Tongue (tissue), 2 donors: Measurements from ENCODE around the gene ATXN10. TPM values are rescaled to one million over a fixed set of nuclear protein-coding genes. Genes with fewer than 3 reads are reported as not detected.

Experiments
- DNase-seq: peaks from one replicate; pipeline ENCODE4 v3.0.0-alpha.2; 2015
- total RNA-seq: library from RNA; depleted of rRNA; stranded (reverse); fragments of >200 nt; gene quantifications from one replicate; pipeline ENCODE4 v1.2.3, GENCODE V29; 2014

The ATXN10 gene
- total RNA-seq, 1 donor from 2014 or later, result 185 TPM

DNA sequence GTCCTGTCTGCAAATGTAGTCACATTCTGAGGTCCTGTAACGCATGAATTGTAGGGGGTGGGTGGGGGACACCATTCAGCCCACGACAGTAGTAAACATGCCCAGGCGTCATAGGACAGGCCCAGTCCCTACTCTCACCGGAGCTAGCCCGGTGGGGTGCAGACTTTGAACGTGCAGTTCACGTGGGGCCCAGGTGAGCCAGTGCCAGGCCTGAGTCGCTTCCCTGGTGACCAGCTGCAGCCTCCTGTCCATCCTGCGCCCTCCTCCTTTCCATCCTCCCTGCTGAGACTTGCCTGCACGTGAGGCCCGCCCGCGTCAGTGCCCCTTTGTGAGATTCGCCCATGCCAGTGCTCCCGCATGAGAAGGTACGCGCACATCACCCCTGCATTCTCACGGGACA is 188.6 kb downstream of the ATXN10 start:
- no peak for DNase-seq

DNA sequence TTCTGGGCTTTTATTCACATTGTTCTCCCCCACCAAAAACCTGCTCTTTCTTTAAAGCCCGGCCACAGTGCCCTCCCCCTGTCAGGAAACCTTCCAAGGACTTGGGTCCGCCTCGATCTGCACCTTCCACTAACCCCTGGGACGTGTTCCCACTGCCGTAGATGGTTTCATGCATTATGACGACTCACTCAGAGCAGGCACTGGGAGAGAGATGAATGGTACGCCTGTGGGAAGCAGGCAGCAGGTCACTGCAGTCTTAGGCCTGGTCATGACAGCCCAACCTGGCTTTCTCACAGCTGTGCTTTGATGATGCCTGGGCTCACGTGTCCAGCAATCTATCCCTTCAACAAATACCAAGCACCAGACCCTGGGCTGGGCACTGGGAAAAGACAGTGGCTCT is 189.6 kb downstream of the ATXN10 start:
- DNase-seq, result no peak

DNA sequence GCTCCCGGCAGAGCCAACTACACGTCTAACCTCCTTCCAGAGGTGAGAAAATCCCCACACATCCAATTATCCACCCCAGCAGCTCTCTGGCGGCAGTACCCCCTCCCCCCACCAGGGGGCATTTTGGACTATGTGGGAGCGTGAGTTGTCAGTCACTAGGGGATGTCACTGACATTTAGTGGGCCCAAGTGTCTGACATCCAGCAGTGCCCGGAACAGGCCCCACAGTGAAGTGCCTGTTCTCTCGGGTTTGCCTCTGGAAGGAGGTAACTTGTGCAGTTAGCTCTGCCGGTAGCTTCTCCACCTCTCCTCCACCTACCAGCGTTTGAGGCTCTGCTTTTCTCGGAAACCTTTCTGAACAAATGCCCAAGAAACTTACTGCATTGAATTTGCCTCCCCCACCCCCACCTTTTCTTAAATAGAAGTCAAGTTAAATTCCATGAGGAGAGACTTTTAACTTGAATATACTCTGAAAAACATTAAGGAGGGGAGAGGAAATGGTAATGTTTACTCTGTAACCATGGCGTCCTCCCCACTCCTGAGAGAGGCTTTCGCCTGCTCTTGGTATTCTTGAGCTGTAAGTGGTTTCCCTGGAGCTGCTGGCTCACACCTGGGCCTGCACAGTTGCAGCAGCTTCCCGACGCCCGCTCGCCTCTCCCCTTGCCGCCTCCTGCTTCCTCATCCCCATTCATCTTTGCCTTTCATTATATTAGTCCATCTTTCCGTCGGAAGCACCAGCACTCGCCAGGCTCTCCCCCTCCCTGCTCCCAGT is 192.5 kb downstream of the ATXN10 start:
- peak; percentile 87 for DNase-seq

DNA sequence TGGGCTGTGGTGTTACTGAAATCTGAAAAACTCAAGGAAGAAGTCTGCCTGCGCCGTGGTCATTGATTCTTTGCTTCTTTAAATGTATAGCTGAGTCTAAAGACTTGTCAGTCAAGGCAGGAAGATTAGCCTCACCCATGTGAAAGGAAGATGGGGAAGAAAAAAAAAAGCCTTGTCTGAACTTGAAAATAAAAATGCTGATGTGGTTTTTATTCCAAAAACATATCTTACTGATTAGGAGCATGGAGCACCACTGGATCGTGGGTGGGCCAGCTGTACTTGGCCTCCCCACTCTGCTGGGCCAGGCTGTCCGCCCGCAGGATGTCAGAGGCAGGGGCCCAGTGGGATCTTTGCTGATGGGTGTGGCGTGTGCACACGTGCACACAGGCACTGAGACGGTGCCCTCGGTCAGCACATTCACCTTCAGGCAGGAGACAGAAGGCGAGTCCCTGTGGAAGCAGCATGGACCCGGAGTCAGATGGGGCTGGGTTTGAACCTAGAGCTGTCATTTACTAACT is 193.4 kb downstream of the ATXN10 start:
- DNase-seq, result peak; percentile 11

DNA sequence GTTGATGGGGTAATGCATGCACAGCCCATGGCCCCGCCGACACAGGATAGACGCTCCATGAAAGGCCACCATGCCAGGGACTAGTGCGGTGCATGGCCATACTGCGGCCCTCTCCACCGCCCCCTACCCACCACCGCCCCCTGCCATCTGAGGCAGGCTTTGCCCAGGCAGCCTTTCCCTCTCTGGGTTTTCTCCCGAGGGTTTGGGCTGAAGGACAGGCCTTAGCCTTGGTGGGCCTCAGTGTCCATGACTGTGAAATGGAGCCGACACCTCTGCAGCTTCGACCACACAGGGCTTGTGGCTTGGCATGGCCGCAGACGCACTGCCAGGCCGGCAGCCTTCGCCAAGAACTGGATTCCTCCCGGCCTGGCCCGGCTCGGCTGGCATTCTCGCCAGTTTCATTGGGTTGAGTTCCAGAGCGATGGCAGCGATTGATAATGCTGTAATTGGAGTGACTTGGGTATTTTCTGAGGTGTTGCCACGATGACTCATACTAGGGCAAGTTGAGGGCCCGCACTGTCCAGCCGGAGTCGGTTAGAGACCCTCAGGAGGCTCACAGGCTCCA is 194.0 kb downstream of the ATXN10 start:
- no peak for DNase-seq

DNA sequence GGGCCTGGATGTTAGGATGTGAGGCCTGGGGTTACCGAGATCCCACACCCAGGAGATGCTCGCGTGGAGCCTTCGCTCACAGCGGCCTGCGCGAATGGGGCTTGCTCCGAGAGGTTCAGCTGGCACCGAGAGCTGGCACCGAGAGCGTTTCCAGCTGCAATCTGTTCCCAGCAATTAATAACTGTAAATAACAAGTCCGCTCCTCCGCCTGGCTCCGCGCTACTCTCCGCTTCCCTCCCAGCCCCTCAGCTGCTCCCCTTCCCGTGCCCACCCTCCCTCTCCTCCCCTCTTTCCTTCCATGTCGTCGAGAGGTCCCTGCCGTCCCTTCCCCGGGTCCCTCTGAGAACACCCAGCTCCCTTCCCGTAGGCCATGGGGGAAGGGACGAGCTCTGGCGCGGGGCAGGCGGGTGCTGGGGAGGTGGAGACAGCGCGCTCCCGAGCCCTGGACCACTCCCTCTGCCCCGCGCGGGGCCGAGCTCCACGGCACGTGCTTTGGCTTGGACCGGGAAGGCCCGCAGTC is 194.6 kb downstream of the ATXN10 start:
- DNase-seq, result peak; percentile 52

DNA sequence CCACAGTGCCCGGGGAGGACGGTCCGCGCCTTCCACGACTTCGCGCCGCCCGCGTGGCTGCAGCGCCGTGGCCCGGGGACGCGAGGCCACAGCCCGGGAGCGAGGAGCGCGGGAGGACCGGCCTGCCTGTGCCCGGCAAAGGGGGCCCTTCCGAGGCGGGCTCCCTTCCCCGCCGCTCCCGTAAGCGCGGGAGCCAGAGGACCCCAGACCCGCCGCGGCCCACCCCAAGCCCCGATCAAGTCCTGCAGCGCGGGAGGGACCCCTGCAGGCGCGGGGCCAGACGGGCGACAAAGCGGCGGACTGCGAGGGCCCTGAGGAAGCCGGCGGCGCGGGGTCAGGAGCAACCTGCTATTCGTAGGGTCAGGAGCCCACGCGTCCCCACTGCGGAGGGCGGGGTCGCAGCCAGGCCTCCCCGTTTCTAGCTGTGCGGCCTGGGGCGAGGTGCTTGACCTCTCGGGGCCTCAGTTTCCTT is 195.0 kb downstream of the ATXN10 start:
- no peak for DNase-seq

DNA sequence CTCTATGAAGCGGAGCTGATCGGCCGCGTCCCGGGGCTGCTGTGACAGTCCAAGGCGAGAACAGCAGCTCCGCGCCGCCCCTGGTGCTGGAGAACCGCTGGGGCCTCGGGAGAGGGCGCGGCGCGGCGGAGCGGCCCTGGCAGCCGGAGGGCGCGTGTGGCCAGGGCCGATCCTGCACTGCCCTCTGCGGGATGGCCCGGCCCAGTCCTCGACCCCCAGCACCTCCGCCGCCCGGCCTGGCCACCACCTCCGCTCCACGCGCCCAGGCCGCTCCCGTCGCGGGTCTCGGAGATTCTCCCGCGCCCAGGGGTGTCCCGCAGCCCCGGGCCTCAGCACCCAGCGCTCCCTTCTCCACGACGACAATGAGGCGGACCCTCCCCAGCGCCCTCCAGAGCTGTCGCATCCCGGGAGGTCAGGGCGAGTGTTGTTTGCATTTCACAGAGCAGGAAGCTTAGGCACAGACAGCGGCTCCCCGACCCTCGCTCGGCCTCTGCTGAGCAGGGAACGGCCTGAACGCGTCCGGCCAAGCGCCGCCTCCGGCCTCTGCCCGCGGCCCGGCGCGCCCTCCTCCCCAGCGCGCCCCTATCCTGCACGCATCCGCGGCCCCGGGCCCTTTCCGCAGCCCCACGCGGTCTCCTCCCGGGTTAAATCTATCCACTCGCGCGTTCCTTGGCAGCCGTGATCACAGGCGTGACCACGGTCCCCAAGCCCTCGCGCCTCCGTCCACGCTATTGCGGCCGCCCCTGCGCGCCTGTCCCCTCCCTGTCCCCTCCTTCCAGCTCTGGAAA is 195.7 kb downstream of the ATXN10 start:
- DNase-seq, result peak; percentile 64

DNA sequence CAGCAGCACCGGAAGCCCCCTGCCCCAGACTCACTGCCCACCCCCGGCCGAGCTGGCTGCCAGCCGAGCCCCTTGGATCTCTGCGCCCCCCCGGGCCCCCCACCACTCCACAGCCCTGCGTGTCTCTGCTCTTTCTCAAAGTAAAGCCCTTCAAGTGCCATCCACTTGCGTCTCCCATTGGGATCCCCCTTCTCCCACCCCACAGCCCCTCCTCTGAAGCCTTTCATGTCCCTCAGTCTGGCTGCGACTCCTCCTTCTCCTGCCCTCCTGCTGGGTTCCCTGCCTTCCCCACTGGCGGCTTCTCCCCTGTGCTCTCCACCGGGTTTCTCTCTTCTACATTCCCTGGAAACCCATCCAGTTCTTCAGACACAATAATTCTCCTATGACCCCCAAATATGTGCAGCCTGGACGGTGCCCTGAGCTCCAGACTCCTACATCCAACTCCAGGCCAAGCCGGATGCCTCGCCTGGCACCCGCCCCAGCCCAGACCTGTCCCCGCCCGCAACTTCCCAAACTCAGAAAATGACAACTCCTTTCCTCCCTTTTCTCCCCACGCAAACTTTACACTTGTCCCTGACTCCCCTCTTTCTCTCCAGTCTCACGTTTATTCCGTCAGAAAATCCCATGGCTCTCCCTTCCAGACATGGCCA is 196.4 kb downstream of the ATXN10 start:
- no peak for DNase-seq

DNA sequence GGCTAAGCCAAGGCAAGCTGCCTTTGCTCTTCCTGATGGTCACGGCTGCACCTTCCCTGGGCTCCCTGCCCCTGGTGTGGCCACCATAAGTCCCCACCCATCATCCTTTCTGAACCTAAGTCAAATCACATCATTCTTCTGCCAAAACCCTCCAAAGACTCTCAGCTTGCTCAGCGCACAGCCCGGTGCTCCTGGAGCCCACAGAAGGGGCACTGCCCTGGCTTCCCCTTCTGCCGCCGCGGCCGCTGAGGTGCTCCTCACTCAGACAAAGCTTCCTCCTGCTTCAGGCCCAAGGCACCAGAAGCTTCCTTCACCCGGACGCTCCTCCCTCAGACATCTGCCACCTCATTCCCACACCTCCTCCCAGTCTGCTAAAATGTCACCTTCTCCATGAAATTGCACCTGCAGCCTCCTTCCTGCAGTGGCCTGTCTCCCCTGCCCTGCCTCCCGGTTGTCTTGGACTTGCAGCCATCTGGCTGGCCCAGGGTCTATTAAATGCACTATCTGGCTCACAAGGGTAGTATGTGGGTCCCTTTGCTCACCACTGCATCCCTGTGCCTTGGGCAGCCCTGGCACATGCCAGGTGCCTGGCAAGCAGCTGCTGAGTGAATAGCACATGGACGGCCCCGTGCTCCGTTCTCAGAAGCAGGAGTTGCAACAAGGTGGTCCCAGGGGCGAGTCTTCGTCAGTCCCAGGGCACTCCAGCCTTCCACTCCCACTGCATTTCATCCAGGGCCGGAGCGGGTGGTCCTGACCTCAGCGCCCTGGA is 197.1 kb downstream of the ATXN10 start:
- no peak for DNase-seq

DNA sequence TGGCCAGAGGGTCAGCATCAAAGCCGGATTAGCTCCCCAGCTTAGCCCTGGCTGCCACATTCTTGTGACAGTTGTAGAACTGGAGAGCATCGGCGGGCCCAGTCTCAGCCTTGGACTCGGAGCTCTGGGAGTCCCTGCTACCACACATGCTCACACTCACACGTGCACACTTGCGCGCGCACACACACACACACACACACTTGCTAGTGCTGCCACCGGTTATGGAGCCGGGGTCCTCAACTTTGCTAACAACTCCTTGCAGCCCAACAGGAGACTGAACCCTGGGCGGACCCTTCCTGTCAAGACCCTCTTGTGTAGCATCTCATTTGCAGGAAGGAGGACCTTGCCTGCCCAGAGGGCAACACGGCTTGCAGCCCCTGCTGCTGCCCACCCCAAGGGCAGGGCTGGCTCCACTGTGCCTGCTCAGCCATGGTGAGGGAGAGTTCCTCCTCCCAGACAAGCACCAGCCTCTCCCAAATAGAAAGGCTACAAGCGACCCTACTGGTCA is 197.8 kb downstream of the ATXN10 start:
- no peak for DNase-seq

DNA sequence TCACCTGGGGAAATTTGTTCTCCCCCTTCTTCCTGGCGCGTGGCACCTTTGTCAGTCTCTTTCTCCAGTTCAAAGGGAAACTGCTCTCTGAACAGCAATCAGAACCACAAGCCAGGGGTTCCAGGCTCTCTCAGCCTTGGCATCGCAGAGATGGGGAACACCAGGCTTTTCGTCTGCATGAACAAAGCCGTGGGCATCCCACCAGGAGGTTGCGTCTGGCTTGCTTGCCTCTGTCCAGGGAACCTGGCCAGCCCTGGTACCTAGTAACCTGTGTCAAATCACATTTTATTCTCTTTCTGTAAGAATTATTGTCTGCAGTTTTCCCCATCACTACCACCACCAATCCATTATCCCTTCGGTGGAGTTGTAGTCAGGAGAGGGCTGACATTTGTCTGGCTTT is 198.4 kb downstream of the ATXN10 start:
- DNase-seq, result no peak

DNA sequence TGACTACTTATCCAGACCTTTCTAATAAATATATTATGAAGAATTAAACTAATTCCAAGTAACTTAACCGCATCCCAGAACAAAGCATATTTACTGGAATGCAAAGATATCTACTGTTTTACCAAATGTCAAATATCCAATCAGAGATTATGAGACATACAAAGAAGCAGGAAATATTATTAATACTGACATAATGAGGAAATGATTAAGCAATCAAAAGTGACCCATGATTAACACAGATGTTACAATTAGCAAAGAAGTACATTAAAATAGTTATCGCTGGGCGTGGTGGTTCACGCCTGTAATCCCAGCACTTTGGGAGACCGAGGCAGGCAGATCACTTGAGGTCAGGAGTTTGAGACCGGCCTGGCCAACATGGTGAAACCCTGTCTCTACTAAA is 200.1 kb downstream of the ATXN10 start:
- DNase-seq, result no peak

DNA sequence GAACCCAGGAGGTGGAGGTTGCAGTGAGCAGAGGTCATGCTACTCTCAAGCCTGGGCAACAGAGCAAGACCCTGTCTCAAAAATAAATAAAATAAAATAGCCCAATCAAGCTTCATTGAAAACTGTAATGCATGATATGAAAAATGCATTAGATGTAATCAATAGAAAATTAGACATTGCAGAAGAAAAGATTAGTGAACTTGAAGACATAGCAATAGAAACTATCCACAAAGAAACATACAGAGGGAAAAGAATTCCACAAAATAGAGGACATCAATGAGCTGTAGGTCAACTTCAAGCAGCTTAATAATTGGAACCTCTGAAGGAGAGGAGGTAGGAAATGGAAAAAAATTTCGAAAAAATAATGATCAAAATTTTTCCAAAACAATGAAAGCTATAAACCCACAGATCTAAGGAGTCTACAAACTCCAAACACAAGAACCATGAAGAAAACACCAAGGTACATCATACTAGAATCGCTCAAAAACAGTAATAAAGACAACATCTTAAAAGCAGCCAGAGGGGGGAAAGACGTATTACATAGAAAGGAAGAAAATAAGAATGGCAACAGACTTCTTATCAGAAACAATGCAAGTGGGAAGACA is 201.1 kb downstream of the ATXN10 start:
- DNase-seq, result no peak

DNA sequence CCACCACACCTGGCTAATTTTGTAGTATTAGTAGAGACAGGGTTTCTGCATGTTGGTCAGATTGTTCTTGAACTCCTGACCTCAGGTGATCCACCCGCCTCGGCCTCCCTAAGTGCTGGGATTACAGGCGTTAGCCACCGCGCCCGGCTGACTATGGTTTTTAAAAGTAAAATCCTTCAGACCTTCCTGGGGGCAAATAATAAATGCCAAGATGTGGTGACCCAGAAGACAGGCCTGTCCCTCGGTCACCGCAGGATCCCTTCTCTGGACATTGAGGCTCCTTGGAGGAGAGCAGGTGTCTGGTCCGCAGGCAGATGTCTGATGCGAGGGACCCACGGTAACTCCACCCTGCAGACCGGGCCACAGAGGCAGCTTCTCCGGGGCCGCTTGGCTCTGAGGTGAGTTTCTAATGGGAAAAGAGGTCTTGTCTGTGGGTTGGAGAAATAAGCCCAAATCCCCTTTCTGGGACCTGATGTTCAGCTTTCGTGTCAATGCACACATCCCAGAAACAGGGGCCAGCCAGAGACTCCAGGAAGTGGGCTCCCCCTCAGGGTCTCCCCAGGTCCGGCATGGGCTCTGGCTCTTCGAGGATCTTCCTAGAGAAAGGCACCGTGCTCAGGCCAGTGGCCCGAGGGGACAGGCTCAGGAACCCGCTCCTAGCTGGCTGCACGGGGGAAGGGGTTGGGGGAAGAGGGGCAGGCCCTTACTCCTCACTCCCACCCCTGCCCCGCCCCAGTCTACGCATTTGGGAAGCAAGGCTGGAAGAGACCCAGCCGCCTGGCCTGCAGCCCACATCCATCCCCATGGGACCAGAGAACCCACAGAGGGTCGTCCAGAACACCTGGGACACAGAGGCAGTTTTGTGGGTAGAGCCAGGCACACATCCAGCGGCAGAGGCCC is 204.8 kb downstream of the ATXN10 start:
- DNase-seq, result no peak

DNA sequence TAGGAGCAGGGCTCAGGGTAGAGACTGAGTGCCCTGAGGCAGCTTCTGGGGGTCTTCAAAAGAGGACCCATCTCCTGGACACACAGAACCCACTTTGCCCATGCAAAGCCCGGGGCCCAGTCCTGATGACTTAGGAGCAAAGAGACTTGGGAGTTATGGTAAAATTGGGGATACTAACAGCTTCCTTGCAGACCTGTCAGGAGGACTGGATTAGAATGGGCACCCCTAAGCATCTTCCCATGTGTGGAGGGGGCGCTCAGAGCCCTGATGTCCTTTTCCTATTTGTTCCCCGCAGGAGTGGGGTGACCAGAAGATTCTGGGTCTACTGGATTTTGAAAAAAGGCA is 205.4 kb downstream of the ATXN10 start:
- DNase-seq, result no peak

DNA sequence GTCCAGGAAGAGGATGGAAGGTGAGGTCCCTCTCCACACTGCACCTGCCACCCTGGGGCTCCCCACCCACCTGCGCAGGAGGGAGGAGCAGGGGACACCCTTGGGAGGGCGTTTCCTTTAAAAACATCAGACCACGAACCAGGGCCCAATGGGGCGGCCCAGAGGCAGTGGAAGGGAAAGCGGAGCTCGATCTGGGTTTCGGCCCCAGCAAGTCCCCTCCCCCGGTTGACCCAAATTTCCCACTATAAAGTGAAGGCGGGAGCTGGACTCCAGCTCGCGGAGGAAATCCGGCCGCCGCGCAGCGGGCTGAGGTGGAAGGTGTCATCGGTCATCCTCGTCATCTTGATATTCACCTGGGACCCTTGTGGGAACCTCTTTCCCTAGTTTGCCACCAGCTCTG is 206.0 kb downstream of the ATXN10 start:
- DNase-seq, result no peak

DNA sequence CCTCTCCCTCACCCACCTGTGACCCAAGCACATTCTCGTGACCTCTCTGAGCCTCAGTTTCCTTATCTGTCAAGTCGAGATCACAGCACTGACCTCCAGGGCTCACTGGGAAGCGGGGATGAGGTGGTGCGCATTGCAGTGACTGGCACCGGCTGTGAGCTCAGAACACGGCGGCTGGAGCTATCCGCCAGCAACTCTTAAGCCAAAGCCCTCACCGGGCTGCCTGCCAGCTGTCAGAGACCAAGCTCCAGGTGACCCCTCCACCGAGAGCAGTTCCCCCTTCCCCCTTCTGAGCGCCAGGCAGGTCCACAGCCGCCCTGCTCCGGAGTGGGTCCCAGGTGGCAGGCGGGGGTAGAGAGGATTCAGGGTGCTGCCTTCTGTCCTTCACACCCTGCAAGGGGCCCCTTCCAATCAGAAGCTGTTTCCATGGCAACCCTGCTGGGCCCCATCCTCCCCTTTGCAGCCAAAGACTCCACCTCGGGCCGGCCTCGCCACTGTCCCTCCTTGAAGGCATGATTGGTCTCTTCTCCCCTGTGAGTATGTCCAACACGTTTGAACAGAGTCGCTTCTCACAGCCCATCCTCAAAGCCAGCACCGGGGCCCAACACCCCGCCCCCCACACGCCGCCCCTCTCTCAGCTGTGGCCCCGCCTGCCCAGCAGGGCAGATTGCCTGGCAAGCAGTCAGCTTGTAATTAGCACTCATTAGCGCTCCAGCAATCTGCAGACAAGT is 206.6 kb downstream of the ATXN10 start:
- no peak for DNase-seq

DNA sequence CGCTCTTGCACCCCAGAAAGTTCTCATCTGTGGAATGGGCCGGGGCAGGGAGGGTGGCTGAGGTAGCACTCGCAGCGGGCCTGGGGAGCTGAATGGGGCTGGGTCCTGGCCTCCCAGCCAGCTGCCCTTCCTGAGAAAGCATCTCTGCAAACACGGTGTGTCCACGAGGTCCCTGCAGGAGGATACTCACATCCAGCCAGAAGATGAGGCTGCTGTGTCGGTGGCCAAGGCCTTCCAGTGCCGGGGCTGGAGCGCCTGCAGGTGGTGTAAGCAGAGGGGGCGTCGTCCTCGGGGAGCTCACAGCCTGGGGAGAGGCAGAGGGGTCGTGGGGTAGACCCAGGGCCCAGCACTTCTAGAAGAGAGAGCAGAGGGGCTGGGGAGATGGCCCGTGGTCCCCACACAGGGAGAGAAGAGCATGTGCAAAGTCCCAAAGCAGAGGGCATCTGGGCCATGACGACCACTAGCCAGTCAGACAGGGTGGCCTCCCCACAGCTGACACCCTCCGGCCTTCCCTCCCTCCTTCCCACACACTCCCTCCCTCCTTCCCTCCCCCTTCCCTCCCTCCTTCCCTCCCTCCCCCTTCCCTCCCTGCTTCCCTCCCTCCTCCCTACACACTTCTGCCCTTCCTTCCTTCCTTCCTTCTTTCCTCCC is 207.4 kb downstream of the ATXN10 start:
- DNase-seq, result no peak
